B cell (primary cell): ENCODE measurements around the gene TMEM43. TPM values are rescaled to one million over a fixed set of nuclear protein-coding genes. Genes with fewer than 3 reads are reported as not detected.

Experiments used
- ATAC-seq: fragments of 200-7000 bp; cut with Tn5 transposase; one replicate; pipeline ENCODE4 v1.10.0; 2021; ENCODE audit warnings: low read depth, mild to moderate bottlenecking, moderate number of reproducible peaks, moderate library complexity
- CTCF ChIA-PET: fragments of 350-600 bp; sonication (Branson Sonifier 250); formaldehyde crosslinking; loops from one replicate; lab custom pipeline; 2021; ENCODE audit warnings: antibody characterized with exemption, inconsistent platforms; lab: Charles Lee
- POLR2A ChIA-PET: fragments of 350-600 bp; sonication (Branson Sonifier 250); formaldehyde crosslinking; loops from one replicate; lab custom pipeline; 2021; ENCODE audit warnings: antibody characterized with exemption; lab: Charles Lee
- DNase-seq: peaks from one replicate; pipeline ENCODE4 v3.0.0; 2013
- H2AFZ ChIP-seq: 2 replicates; pipeline ENCODE4 v1.6.1; 2012; ENCODE audit warnings: mild to moderate bottlenecking, low read depth, low read length; ENCODE audit not compliant: insufficient read depth, poor library complexity, severe bottlenecking
- H3K27ac ChIP-seq, 2 donors: 1 replicate in 1 of 2; 2 replicates in 1 of 2; pipeline ENCODE4 v1.5.1; 2012 to 2013; ENCODE audit warnings: low read length in 2 of 2, mild to moderate bottlenecking in 2 of 2, moderate library complexity in 1 of 2
- H3K27me3 ChIP-seq, 4 experiments: fragments of 200-600 bp in 1 of 4; sonication (generic) in 1 of 4; replicated peaks in 1 of 4; 1 replicate in 2 of 4; 2 replicates in 2 of 4; pipeline versions ENCODE4 v1.6.1 to v1.7.0; 2013 to 2016; ENCODE audit warnings: low read length in 3 of 4, mild to moderate bottlenecking in 2 of 4, mixed read lengths in 1 of 4, moderate library complexity in 1 of 4; ENCODE audit not compliant: insufficient read depth in 4 of 4, control insufficient read depth in 3 of 4; ENCODE audit errors: control extremely low read depth in 1 of 4
- H3K36me3 ChIP-seq, 2 experiments: replicated peaks in 1 of 2; 1 replicate in 1 of 2; 2 replicates in 1 of 2; pipeline versions ENCODE4 v1.6.1 to v1.7.1; 2013; ENCODE audit warnings: low read length in 1 of 2; ENCODE audit not compliant: insufficient read depth in 2 of 2, control insufficient read depth in 1 of 2; ENCODE audit errors: control extremely low read depth in 1 of 2, extremely low read depth in 1 of 2
- H3K4me1 ChIP-seq, 2 donors: fragments of 200-600 bp in 1 of 2; sonication (generic) in 1 of 2; 1 replicate in 1 of 2; 2 replicates in 1 of 2; pipeline versions ENCODE4 v1.5.1 to v1.6.1; 2013 to 2017; ENCODE audit warnings: low read length in 2 of 2; ENCODE audit not compliant: control insufficient read depth in 2 of 2, insufficient read depth in 2 of 2
- H3K4me2 ChIP-seq: replicated peaks from 2 replicates; pipeline ENCODE3; 2012; ENCODE audit warnings: mild to moderate bottlenecking, low read depth, low read length; ENCODE audit not compliant: poor library complexity, severe bottlenecking
- H3K4me3 ChIP-seq, 5 experiments: fragments of 200-600 bp in 1 of 5; sonication (generic) in 1 of 5; 1 replicate in 3 of 5; 2 replicates in 2 of 5; pipeline versions ENCODE4 v1.5.1 to v1.7.0; 2011 to 2016; ENCODE audit warnings: low read length in 4 of 5, mild to moderate bottlenecking in 4 of 5, low read depth in 2 of 5, control low read depth in 1 of 5, moderate library complexity in 1 of 5; ENCODE audit not compliant: insufficient read depth in 1 of 5; ENCODE audit errors: control extremely low read depth in 1 of 5, extremely low read depth in 1 of 5
- H3K79me2 ChIP-seq: fragments of 200-600 bp; sonication (generic); one replicate; pipeline ENCODE4 v1.6.0; 2016; ENCODE audit warnings: low read length; ENCODE audit not compliant: control insufficient read depth, insufficient read depth
- H3K9ac ChIP-seq: fragments of 200-600 bp; sonication (generic); 2 replicates; pipeline ENCODE4 v1.6.1; 2017; ENCODE audit warnings: mild to moderate bottlenecking, low read length, moderate library complexity
- H3K9me3 ChIP-seq, 3 donors: one replicate each; pipeline versions ENCODE4 v1.6.1 to v1.7.1; 2013; ENCODE audit warnings: low read length in 2 of 3; ENCODE audit not compliant: control insufficient read depth in 2 of 3, insufficient read depth in 1 of 3; ENCODE audit errors: control extremely low read depth in 1 of 3
- H4K20me1 ChIP-seq: 2 replicates; pipeline ENCODE4 v1.6.0; 2012; ENCODE audit warnings: mild to moderate bottlenecking, low read length; ENCODE audit not compliant: insufficient read depth, control insufficient read depth, poor library complexity, severe bottlenecking
- H3K27ac Mint-ChIP-seq: one replicate; pipeline ENCODE4 v1.8.0; 2021; ENCODE audit warnings: mixed read lengths
- H3K27me3 Mint-ChIP-seq: one replicate; pipeline ENCODE4 v1.8.0; 2021; ENCODE audit warnings: mixed read lengths
- H3K4me1 Mint-ChIP-seq: one replicate; pipeline ENCODE4 v1.8.0; 2021; ENCODE audit warnings: mixed read lengths
- H3K4me3 Mint-ChIP-seq: one replicate; pipeline ENCODE4 v1.8.0; 2021; ENCODE audit warnings: mixed read lengths
- H3K9me3 Mint-ChIP-seq: one replicate; pipeline ENCODE4 v1.8.0; 2022; ENCODE audit warnings: mixed read lengths; ENCODE audit not compliant: insufficient read depth
- EZH2 ChIP-seq: IDR thresholded peaks from 2 replicates; pipeline ENCODE4 v1.6.1; 2012; ENCODE audit warnings: borderline replicate concordance, low read depth, mild to moderate bottlenecking, moderate library complexity, low read length; ENCODE audit not compliant: insufficient read depth, poor library complexity, severe bottlenecking
- WGBS: methylation state at CpG from one replicate; pipeline ENCODE4 v1.1.5; 2013; ENCODE audit warnings: missing lambda C conversion rate; ENCODE audit not compliant: insufficient coverage; 5-methylcytosine and 5-hydroxymethylcytosine counted together
- intact Hi-C: fragments of 100-400 bp; cut with micrococcal nuclease; formaldehyde crosslinking; loops from one replicate; pipeline ENCODE4 v1.10.0; 2022
- polyA plus RNA-seq: library from polyadenylated mRNA; depleted of rRNA; stranded (reverse); fragments of >200 nt; gene quantifications from 2 replicates; pipeline ENCODE4 v1.2.3, GENCODE V29; 2012
- total RNA-seq, 2 donors: library from RNA; stranded (reverse); fragments of 120-200 nt in 1 of 2; gene quantifications; 1 replicate in 1 of 2; 2 replicates in 1 of 2; pipeline versions ENCODE4 v1.2.3 to v1.2.4, GENCODE V29; 2013 to 2022
- TF ChIP-seq, protein P1 (sequence below): fragments of 200-600 bp; IDR thresholded peaks from one replicate; pipeline ENCODE4 v1.8.0; 2022; ENCODE audit warnings: antibody characterized with exemption, mild to moderate bottlenecking

The TMEM43 gene
- total and polyA plus RNA-seq, 2 donors (not counting 1 experiment from before 2014, with no cell fraction given) = 29.5 to 37.6 TPM

DNA sequence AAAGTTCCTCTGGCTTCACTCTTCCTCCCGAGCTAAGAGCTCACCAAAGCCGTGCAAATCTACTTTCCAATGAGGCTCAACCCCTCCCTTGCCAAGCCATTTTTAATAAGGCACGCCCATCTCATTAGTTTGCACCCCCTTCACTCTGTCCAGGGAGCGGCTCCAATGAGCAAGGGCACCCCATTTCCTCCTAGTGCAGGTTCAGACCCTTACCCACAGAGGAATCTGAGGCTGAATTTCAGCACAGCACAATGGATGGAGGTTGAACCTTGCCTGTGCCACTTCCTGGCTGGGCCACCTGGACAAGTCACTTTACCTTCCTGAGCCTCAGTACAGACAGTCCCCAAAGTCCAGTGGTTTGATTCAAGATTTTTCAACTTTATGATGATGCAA, 28.1 kb downstream of the TMEM43 start:
- H3K9me3 Mint-ChIP-seq = no peaks in the 10 kb centered on the region
- WGBS = 100% methylated on average over 4 of the region's 4 CpGs
- peaks cover 7 to 57% of the 10 kb centered on the region in 2 experiments for H3K36me3 ChIP-seq
- CTCF ChIA-PET = interaction anchor here (1.8 kb wide), 1 partner anchor 28 kb away, joined by 5 read pairs; the partner anchor contains the start of genes CHCHD4 and TMEM43
- POLR2A ChIA-PET = no interaction called here
- no peak overlapping the region for H2AFZ ChIP-seq
- no peak overlapping the region for H3K4me3 ChIP-seq
- no peaks in the 10 kb centered on the region for H3K79me2 ChIP-seq
- H3K27ac ChIP-seq = no peak overlapping the region
- no peaks in the 10 kb centered on the region for H3K27me3 Mint-ChIP-seq
- no peaks in the 10 kb centered on the region for H3K4me1 ChIP-seq
- no peaks in the 10 kb centered on the region for H4K20me1 ChIP-seq
- no peak overlapping the region for H3K27ac Mint-ChIP-seq
- TF ChIP-seq, protein P1, sequence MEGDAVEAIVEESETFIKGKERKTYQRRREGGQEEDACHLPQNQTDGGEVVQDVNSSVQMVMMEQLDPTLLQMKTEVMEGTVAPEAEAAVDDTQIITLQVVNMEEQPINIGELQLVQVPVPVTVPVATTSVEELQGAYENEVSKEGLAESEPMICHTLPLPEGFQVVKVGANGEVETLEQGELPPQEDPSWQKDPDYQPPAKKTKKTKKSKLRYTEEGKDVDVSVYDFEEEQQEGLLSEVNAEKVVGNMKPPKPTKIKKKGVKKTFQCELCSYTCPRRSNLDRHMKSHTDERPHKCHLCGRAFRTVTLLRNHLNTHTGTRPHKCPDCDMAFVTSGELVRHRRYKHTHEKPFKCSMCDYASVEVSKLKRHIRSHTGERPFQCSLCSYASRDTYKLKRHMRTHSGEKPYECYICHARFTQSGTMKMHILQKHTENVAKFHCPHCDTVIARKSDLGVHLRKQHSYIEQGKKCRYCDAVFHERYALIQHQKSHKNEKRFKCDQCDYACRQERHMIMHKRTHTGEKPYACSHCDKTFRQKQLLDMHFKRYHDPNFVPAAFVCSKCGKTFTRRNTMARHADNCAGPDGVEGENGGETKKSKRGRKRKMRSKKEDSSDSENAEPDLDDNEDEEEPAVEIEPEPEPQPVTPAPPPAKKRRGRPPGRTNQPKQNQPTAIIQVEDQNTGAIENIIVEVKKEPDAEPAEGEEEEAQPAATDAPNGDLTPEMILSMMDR = no peak
- TF ChIP-seq EZH2 = no peak
- H3K9ac ChIP-seq = no peak overlapping the region
- H3K4me3 Mint-ChIP-seq = no peak overlapping the region
- intact Hi-C loops = no loop called here
- H3K4me1 Mint-ChIP-seq = no peaks in the 10 kb centered on the region
- no peak for DNase-seq
- no peak overlapping the region for H3K4me2 ChIP-seq
- H3K27me3 ChIP-seq = no peaks in the 10 kb centered on the region
- H3K9me3 ChIP-seq = no peaks in the 10 kb centered on the region
- ATAC-seq = no peak

DNA sequence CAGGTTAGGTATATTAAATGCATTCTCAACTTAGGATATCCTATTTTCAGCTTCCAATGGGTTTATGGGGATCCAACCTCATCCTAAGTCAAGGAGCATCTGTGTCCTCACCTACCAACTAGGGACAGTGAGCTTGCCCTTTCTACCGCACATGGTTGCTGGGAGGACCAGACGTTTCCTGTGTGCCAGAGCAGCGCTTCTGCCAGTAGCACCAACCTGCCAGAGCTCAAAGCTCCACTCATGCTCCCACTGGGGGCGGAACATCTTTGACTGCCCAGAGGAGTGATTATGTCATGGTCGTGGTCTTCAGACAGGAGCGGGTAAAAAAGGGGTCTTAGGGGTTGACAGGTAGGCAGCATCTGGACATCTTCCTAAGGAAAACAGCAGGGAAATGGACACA, 28.8 kb downstream of the TMEM43 start:
- CTCF ChIA-PET = interaction anchor here (1.8 kb wide), 1 partner anchor 29 kb away, joined by 5 read pairs; the partner anchor contains the start of genes CHCHD4 and TMEM43
- intact Hi-C loops = no loop called here
- no peak overlapping the region for H3K27ac Mint-ChIP-seq

More for the DNA sequence above, 28.8 kb downstream of the TMEM43 start:
- DNase-seq (no peak), ATAC-seq (no peak)
- H3K4me1 Mint-ChIP-seq = no peaks in the 10 kb centered on the region
- 90% methylated on average over 4 of the region's 6 CpGs for WGBS
- no peak overlapping the region for H2AFZ ChIP-seq
- H3K27me3 Mint-ChIP-seq = no peaks in the 10 kb centered on the region
- H3K4me1 ChIP-seq = no peaks in the 10 kb centered on the region
- H3K4me2 ChIP-seq = no peak overlapping the region
- no peaks in the 10 kb centered on the region for H3K27me3 ChIP-seq
- H3K4me3 Mint-ChIP-seq = no peak overlapping the region
- H3K9me3 ChIP-seq = no peaks in the 10 kb centered on the region
- no peaks in the 10 kb centered on the region for H3K9me3 Mint-ChIP-seq
- no peak overlapping the region for H3K27ac ChIP-seq
- H3K4me3 ChIP-seq = no peak overlapping the region
- peaks cover 9 to 58% of the 10 kb centered on the region in 2 experiments for H3K36me3 ChIP-seq
- no peak for TF ChIP-seq EZH2
- TF ChIP-seq, protein P1 = no peak
- no peak overlapping the region for H3K9ac ChIP-seq
- peaks cover 3% of the 10 kb centered on the region for H3K79me2 ChIP-seq
- no peaks in the 10 kb centered on the region for H4K20me1 ChIP-seq
- POLR2A ChIA-PET = no interaction called here
